Hepatocyte (in vitro differentiated cells): ENCODE measurements around the gene ZNF622.

Experiments
- EZH2 ChIP-seq: fragments of 200-600 bp; sonication (generic); IDR thresholded peaks from 2 replicates; pipeline ENCODE4 v1.6.1; 2016; ENCODE audit warnings: antibody characterized with exemption, mild to moderate bottlenecking, borderline replicate concordance
- EZH2phosphoT487 ChIP-seq: fragments of 200-600 bp; sonication (generic); IDR thresholded peaks from one replicate; pipeline ENCODE4 v1.6.1; 2018; ENCODE audit warnings: antibody characterized with exemption, mild to moderate bottlenecking, low read depth, moderate library complexity; ENCODE audit not compliant: unreplicated experiment, severe bottlenecking
- TF ChIP-seq, protein P1 (sequence below): fragments of 200-600 bp; sonication (generic); IDR thresholded peaks from 2 replicates; pipeline ENCODE4 v1.5.1; 2016; ENCODE audit warnings: antibody characterized with exemption, mild to moderate bottlenecking; ENCODE audit not compliant: poor library complexity

DNA sequence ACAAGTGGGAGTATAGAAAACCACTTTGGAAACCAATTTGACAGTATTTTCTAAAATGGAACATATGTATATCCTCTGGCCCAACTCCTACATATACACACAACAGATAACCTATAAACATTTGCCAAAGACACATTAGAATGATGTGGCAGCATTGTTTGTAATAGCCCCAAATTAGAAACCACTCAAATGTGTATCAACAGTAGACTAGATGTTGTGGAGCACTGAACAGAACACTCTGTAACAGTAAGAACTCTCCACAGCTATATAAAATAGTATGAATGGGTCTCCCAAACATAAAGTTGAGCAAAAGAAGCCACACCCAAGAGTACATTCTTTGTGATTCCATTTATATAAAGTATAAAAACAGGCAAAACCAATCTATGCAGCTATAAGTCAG lies 6.1 kb downstream of the ZNF622 start:
- TF ChIP-seq EZH2phosphoT487 (no peak), EZH2 (no peak)
- TF ChIP-seq, protein P1, sequence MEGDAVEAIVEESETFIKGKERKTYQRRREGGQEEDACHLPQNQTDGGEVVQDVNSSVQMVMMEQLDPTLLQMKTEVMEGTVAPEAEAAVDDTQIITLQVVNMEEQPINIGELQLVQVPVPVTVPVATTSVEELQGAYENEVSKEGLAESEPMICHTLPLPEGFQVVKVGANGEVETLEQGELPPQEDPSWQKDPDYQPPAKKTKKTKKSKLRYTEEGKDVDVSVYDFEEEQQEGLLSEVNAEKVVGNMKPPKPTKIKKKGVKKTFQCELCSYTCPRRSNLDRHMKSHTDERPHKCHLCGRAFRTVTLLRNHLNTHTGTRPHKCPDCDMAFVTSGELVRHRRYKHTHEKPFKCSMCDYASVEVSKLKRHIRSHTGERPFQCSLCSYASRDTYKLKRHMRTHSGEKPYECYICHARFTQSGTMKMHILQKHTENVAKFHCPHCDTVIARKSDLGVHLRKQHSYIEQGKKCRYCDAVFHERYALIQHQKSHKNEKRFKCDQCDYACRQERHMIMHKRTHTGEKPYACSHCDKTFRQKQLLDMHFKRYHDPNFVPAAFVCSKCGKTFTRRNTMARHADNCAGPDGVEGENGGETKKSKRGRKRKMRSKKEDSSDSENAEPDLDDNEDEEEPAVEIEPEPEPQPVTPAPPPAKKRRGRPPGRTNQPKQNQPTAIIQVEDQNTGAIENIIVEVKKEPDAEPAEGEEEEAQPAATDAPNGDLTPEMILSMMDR, result no peak
